Measurements from ENCODE around the gene TAF3.
"Not testable (repeated sequence)": the region's sequence is repeated elsewhere in the genome, so short reads cannot be mapped to it uniquely, and the experiment has no call there.

Gene TAF3

DNA sequence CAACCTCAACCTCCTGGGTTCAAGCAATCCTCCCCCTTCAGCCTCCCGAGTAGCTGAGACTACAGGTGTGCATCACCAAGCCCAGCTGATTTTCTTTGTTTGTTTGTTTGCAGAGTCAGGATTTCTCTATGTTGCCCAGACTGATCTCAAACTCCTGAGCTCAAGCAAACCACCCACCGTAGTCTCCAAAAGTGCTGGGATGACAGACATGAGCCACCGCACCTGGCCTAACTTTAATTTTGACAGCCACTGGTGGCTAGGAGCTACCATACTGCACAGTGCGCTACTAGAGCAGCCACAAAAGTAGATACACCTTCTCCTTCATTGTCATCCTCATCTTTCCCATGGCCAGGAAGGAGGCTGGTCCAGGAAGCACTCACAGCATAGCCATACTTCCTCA lies 205.0 kb downstream of the TAF3 start:
- H2BK5ac ChIP-seq (ENCODE audit: low read length): no peak overlapping the region
- H3K27ac ChIP-seq (replicated peaks; ENCODE audit: low read length): no peak overlapping the region
- H3K14ac ChIP-seq (ENCODE audit: low read length): peak overlapping the region; percentile 85
- no peaks in the 10 kb centered on the region for H3K79me1 ChIP-seq (ENCODE audit: low read depth, low read length)
- no peak overlapping the region for H3K4me3 ChIP-seq (ENCODE audit: low read length in 2 of 2)
- H4K8ac ChIP-seq (ENCODE audit: low read depth, low read length): no peak overlapping the region
- H3K18ac ChIP-seq (ENCODE audit: low read length): no peak overlapping the region
- H3K4ac ChIP-seq (ENCODE audit: low read length): no peak overlapping the region
- no peak overlapping the region for H2BK15ac ChIP-seq (ENCODE audit: low read length)
- H3K4me1 ChIP-seq (ENCODE audit: control insufficient read depth in 2 of 2, insufficient read depth in 1 of 2, low read depth in 1 of 2, low read length in 2 of 2): no peaks in the 10 kb centered on the region
- WGBS, 2 donors (ENCODE audit: extremely low coverage in 2 of 2, insufficient read length in 2 of 2, insufficient replicate concordance in 1 of 2): no CpG with 5 or more reads among the region's 4 CpGs
- peaks cover 0 to 13% (median 0%) of the 10 kb centered on the region in 3 experiments for H3K27me3 ChIP-seq (ENCODE audit: control insufficient read depth in 3 of 3, insufficient read depth in 3 of 3, low read depth in 1 of 3, low read length in 3 of 3)
- no peaks in the 10 kb centered on the region for H3K9me3 ChIP-seq (replicated peaks in 1 of 2; ENCODE audit: control insufficient read depth in 2 of 2, insufficient read depth in 1 of 2, low read depth in 1 of 2, low read length in 2 of 2)
- H2AFZ ChIP-seq (ENCODE audit: low read length): no peak overlapping the region
- H3K36me3 ChIP-seq (replicated peaks in 1 of 2; ENCODE audit: control insufficient read depth in 2 of 2, insufficient read depth in 2 of 2, low read length in 2 of 2): no peaks in the 10 kb centered on the region
- no peak overlapping the region for H2BK12ac ChIP-seq (ENCODE audit: low read length)
- H4K91ac ChIP-seq (ENCODE audit: low read depth, low read length, poor library complexity): no peak overlapping the region
- H2AK5ac ChIP-seq (ENCODE audit: low read depth, low read length): no peak overlapping the region
- H3K9ac ChIP-seq (ENCODE audit: low read depth, low read length, poor library complexity): no peak overlapping the region
- no peak overlapping the region for H3K23ac ChIP-seq (ENCODE audit: low read depth, low read length, poor library complexity)
- no peak overlapping the region for H3K4me2 ChIP-seq (ENCODE audit: insufficient read depth, low read length, poor library complexity, severe bottlenecking)
- DNase-seq (ENCODE audit: low spot score): no peak
- no peak overlapping the region for H2BK120ac ChIP-seq (ENCODE audit: low read depth, low read length)

DNA sequence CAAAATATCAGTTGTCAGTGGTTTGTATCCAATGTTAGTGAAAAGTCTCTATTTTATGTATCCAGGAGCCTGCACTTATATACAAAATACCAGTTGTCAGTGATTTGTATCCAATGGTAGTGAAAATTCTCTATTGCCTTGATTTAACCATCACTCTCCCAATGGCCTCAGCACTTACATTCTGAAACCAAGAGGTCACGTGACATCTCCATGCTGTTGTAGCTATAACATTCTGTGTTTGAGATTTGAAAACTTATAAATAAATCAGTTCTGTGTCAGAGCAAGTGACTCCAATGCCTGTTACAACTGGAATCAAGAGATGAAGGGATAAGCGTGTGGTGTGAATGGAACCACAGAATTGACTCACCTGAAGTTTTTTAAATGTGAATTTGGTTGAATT lies 205.5 kb downstream of the TAF3 start:
- no peak overlapping the region for H2BK15ac ChIP-seq (ENCODE audit: low read length)
- H2AK5ac ChIP-seq (ENCODE audit: low read depth, low read length): no peak overlapping the region
- no peaks in the 10 kb centered on the region for H3K4me1 ChIP-seq (ENCODE audit: control insufficient read depth in 2 of 2, insufficient read depth in 1 of 2, low read depth in 1 of 2, low read length in 2 of 2)
- no peak overlapping the region for H3K4me3 ChIP-seq (ENCODE audit: low read length in 2 of 2)
- H3K14ac ChIP-seq (ENCODE audit: low read length): no peak overlapping the region
- H2AFZ ChIP-seq (ENCODE audit: low read length): no peak overlapping the region
- no peak overlapping the region for H2BK120ac ChIP-seq (ENCODE audit: low read depth, low read length)
- H3K4me2 ChIP-seq (ENCODE audit: insufficient read depth, low read length, poor library complexity, severe bottlenecking): no peak overlapping the region
- no peak overlapping the region for H3K27ac ChIP-seq (replicated peaks; ENCODE audit: low read length)
- no peak overlapping the region for H4K8ac ChIP-seq (ENCODE audit: low read depth, low read length)
- H3K27me3 ChIP-seq (ENCODE audit: control insufficient read depth in 3 of 3, insufficient read depth in 3 of 3, low read depth in 1 of 3, low read length in 3 of 3): peaks cover 0 to 14% (median 0%) of the 10 kb centered on the region in 3 experiments
- no peaks in the 10 kb centered on the region for H3K79me1 ChIP-seq (ENCODE audit: low read depth, low read length)
- DNase-seq (ENCODE audit: low spot score): no peak
- H3K9me3 ChIP-seq (replicated peaks in 1 of 2; ENCODE audit: control insufficient read depth in 2 of 2, insufficient read depth in 1 of 2, low read depth in 1 of 2, low read length in 2 of 2): no peaks in the 10 kb centered on the region
- H4K91ac ChIP-seq (ENCODE audit: low read depth, low read length, poor library complexity): no peak overlapping the region
- no peak overlapping the region for H3K23ac ChIP-seq (ENCODE audit: low read depth, low read length, poor library complexity)
- H3K36me3 ChIP-seq (replicated peaks in 1 of 2; ENCODE audit: control insufficient read depth in 2 of 2, insufficient read depth in 2 of 2, low read length in 2 of 2): no peaks in the 10 kb centered on the region
- no peak overlapping the region for H3K9ac ChIP-seq (ENCODE audit: low read depth, low read length, poor library complexity)
- WGBS, 2 donors (ENCODE audit: extremely low coverage in 2 of 2, insufficient read length in 2 of 2, insufficient replicate concordance in 1 of 2): no CpG with 5 or more reads among the region's 2 CpGs
- H3K4ac ChIP-seq (ENCODE audit: low read length): no peak overlapping the region
- H2BK12ac ChIP-seq (ENCODE audit: low read length): no peak overlapping the region
- H3K18ac ChIP-seq (ENCODE audit: low read length): no peak overlapping the region
- H2BK5ac ChIP-seq (ENCODE audit: low read length): no peak overlapping the region

DNA sequence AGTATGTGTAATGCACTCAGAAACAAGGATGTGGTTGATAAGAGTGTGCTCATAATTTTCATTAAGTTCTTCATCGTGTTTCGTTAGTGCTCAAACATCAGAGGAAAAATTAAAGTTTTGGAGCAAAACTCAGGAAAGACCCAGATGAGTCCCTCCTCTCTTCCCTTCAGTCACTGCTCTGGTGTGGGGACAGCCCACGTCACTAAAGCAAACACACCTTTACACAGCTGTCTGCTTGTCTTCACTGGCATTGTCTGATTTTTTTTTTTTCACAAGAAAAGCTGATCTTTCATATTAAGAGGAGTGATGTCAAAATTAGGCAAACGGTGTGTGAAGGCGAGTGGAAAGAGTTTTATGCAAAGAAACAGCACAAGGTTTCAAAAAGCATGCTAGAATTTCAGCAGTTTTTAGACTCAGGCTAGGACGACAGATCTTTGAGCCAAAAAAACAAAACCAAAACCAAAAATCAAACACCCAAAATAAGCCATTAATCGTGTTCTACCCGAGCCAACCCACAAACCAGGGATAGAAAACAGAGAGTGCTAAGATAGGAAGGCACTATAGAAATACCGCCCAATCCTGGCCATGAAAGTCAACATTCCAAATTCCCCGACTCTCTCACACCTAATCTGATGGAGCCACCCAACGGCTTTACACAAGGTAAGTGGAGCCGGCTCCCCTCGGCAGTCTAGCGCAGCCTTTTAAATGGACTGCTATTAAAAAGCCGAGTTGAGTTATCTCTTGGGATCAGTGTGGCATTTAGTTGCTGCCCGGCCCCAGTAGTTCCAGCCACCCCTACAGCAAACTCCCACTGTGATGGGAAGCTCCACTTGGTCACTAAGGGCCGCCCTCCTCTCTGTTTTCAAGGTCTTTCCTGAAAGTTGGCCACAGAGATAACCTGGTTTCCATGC lies 208.3 kb downstream of the TAF3 start:
- H3K4ac ChIP-seq (ENCODE audit: low read length): no peak overlapping the region
- H3K23ac ChIP-seq (ENCODE audit: low read depth, low read length, poor library complexity): no peak overlapping the region
- H4K8ac ChIP-seq (ENCODE audit: low read depth, low read length): no peak overlapping the region
- H2AFZ ChIP-seq (ENCODE audit: low read length): no peak overlapping the region
- no peak overlapping the region for H2BK12ac ChIP-seq (ENCODE audit: low read length)
- H3K9me3 ChIP-seq (replicated peaks in 1 of 2; ENCODE audit: control insufficient read depth in 2 of 2, insufficient read depth in 1 of 2, low read depth in 1 of 2, low read length in 2 of 2): no peaks in the 10 kb centered on the region
- H3K27me3 ChIP-seq (ENCODE audit: control insufficient read depth in 3 of 3, insufficient read depth in 3 of 3, low read depth in 1 of 3, low read length in 3 of 3): peaks cover 0 to 27% (median 2%) of the 10 kb centered on the region in 3 experiments
- no peak overlapping the region for H3K9ac ChIP-seq (ENCODE audit: low read depth, low read length, poor library complexity)
- no peaks in the 10 kb centered on the region for H3K4me1 ChIP-seq (ENCODE audit: control insufficient read depth in 2 of 2, insufficient read depth in 1 of 2, low read depth in 1 of 2, low read length in 2 of 2)
- H3K4me3 ChIP-seq (ENCODE audit: low read length in 2 of 2): no peak overlapping the region
- no peak overlapping the region for H2AK5ac ChIP-seq (ENCODE audit: low read depth, low read length)
- WGBS, 2 donors (ENCODE audit: extremely low coverage in 2 of 2, insufficient read length in 2 of 2, insufficient replicate concordance in 1 of 2): no CpG with 5 or more reads among the region's 17 CpGs
- H3K36me3 ChIP-seq (replicated peaks in 1 of 2; ENCODE audit: control insufficient read depth in 2 of 2, insufficient read depth in 2 of 2, low read length in 2 of 2): no peaks in the 10 kb centered on the region
- no peak overlapping the region for H3K4me2 ChIP-seq (ENCODE audit: insufficient read depth, low read length, poor library complexity, severe bottlenecking)
- no peak overlapping the region for H3K18ac ChIP-seq (ENCODE audit: low read length)
- H2BK5ac ChIP-seq (ENCODE audit: low read length): no peak overlapping the region
- no peaks in the 10 kb centered on the region for H3K79me1 ChIP-seq (ENCODE audit: low read depth, low read length)
- H4K91ac ChIP-seq (ENCODE audit: low read depth, low read length, poor library complexity): no peak overlapping the region
- H2BK15ac ChIP-seq (ENCODE audit: low read length): no peak overlapping the region
- no peak overlapping the region for H2BK120ac ChIP-seq (ENCODE audit: low read depth, low read length)
- DNase-seq (ENCODE audit: low spot score): no peak
- H3K14ac ChIP-seq (ENCODE audit: low read length): no peak overlapping the region
- H3K27ac ChIP-seq (replicated peaks; ENCODE audit: low read length): no peak overlapping the region

DNA sequence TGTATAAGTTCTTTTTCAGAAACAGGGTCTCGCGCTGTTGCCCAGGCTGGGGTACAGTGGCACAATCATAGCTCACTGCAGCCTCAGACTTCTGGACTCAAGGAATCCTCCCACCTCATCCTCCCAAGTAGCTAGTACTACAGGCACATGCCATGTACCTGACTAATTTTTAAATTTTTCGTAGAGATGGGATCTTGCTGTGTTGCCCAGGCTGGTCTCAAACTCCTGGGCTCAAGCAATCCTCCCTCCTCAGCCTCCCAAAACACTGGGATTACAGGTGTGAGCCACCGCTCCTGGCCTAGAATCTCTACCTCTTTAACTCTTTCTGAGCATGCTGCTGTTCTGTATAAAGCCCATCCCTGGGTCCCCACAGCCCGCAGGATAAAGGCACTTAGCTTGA lies 212.9 kb downstream of the TAF3 start:
- H3K4me3 ChIP-seq (ENCODE audit: low read length in 2 of 2); H3K4me1 ChIP-seq (ENCODE audit: control insufficient read depth in 2 of 2, insufficient read depth in 1 of 2, low read depth in 1 of 2, low read length in 2 of 2); H2BK5ac ChIP-seq (ENCODE audit: low read length); H3K4ac ChIP-seq (ENCODE audit: low read length); H2BK12ac ChIP-seq (ENCODE audit: low read length); H4K8ac ChIP-seq (ENCODE audit: low read depth, low read length); H4K91ac ChIP-seq (ENCODE audit: low read depth, low read length, poor library complexity); DNase-seq (ENCODE audit: low spot score); H3K79me1 ChIP-seq (ENCODE audit: low read depth, low read length); H3K9ac ChIP-seq (ENCODE audit: low read depth, low read length, poor library complexity); H2AK5ac ChIP-seq (ENCODE audit: low read depth, low read length); H2BK15ac ChIP-seq (ENCODE audit: low read length); H3K9me3 ChIP-seq (replicated peaks in 1 of 2; ENCODE audit: control insufficient read depth in 2 of 2, insufficient read depth in 1 of 2, low read depth in 1 of 2, low read length in 2 of 2); H3K14ac ChIP-seq (ENCODE audit: low read length); H3K18ac ChIP-seq (ENCODE audit: low read length); H2AFZ ChIP-seq (ENCODE audit: low read length); H3K36me3 ChIP-seq (replicated peaks in 1 of 2; ENCODE audit: control insufficient read depth in 2 of 2, insufficient read depth in 2 of 2, low read length in 2 of 2); H3K23ac ChIP-seq (ENCODE audit: low read depth, low read length, poor library complexity); H3K27ac ChIP-seq (replicated peaks; ENCODE audit: low read length); H3K4me2 ChIP-seq (ENCODE audit: insufficient read depth, low read length, poor library complexity, severe bottlenecking): not testable (repeated sequence)
- Histone ChIP-seq H3K27me3 (ENCODE audit: control insufficient read depth in 3 of 3, insufficient read depth in 3 of 3, low read depth in 1 of 3, low read length in 3 of 3) (peaks cover 18 to 70% (median 40%) of the 10 kb centered on the region in 3 experiments), H2BK120ac (ENCODE audit: low read depth, low read length) (peak overlapping the region; percentile 38)
- WGBS, 2 donors (ENCODE audit: extremely low coverage in 2 of 2, insufficient read length in 2 of 2, insufficient replicate concordance in 1 of 2): no CpG with 5 or more reads among the region's 5 CpGs

All from neuronal stem cell (in vitro differentiated cells).